IMR-90 (cell line): ENCODE results near the gene BRPF3. TPM values are rescaled to one million over a fixed set of nuclear protein-coding genes. Genes with fewer than 3 reads are reported as not detected.
A peak's percentile ranks its signal among the peaks of the same experiment; 100 is the strongest.

Experiments used
- ATAC-seq: fragments of 200-7000 bp; cut with Tn5 transposase; 2 replicates; pipeline ENCODE4 v1.9.1; 2020; ENCODE audit warnings: low read depth, mild to moderate bottlenecking, moderate library complexity
- BruUV-seq: library from RNA; stranded (reverse); fragments of 400-500 nt; replicated peaks from 2 replicates; lab custom pipeline; 2021; lab: Mats Ljungman, UMichigan
- CTCF ChIA-PET: fragments of 300-600 bp; formaldehyde crosslinking; extraction: SDS; loops from one replicate; lab custom pipeline; 2021; ENCODE audit warnings: antibody characterized with exemption; lab: Yijun Ruan, JAX
- POLR2A ChIA-PET: fragments of 300-600 bp; sonication (Branson Sonifier 250); formaldehyde crosslinking; loops from one replicate; lab custom pipeline; 2022; ENCODE audit warnings: antibody characterized with exemption; ENCODE audit not compliant: unreplicated experiment; lab: Charles Lee
- DNase-seq: peaks from one replicate; pipeline ENCODE4 v3.0.0; 2013
- H2AFZ ChIP-seq: replicated peaks from 2 replicates; pipeline ENCODE3; 2013; ENCODE audit warnings: low read length, mild to moderate bottlenecking; ENCODE audit not compliant: poor library complexity
- H2AK5ac ChIP-seq: 2 replicates; pipeline ENCODE4 v1.6.1; 2013; ENCODE audit warnings: low read depth, low read length, inconsistent platforms
- H2AK9ac ChIP-seq: replicated peaks from 2 replicates; pipeline ENCODE3; 2013; ENCODE audit warnings: mild to moderate bottlenecking, low read depth, low read length, moderate library complexity; ENCODE audit not compliant: poor library complexity
- H2BK120ac ChIP-seq: 2 replicates; pipeline ENCODE4 v1.6.1; 2013; ENCODE audit warnings: low read depth, low read length, inconsistent platforms
- H2BK15ac ChIP-seq: 3 replicates; pipeline ENCODE4 v1.6.1; 2013; ENCODE audit warnings: low read depth, low read length, inconsistent platforms
- H2BK20ac ChIP-seq: 2 replicates; pipeline ENCODE4 v1.6.1; 2013; ENCODE audit warnings: low read depth, mild to moderate bottlenecking, inconsistent platforms, low read length, moderate library complexity
- H2BK5ac ChIP-seq: 2 replicates; pipeline ENCODE4 v1.6.1; 2013; ENCODE audit warnings: mild to moderate bottlenecking, low read depth, low read length, inconsistent platforms; ENCODE audit not compliant: poor library complexity, severe bottlenecking
- H3K14ac ChIP-seq: replicated peaks from 2 replicates; pipeline ENCODE4 v1.6.1; 2013; ENCODE audit warnings: low read depth, low read length, inconsistent platforms
- H3K18ac ChIP-seq: 2 replicates; pipeline ENCODE4 v1.6.1; 2013; ENCODE audit warnings: low read depth, low read length, control low read depth
- H3K23ac ChIP-seq: 2 replicates; pipeline ENCODE4 v1.6.1; 2013; ENCODE audit warnings: low read depth, low read length, inconsistent platforms
- H3K27ac ChIP-seq: 2 replicates; pipeline ENCODE4 v1.5.1; 2013; ENCODE audit warnings: mild to moderate bottlenecking, control low read depth, low read length; ENCODE audit not compliant: insufficient read depth
- H3K27me3 ChIP-seq: 2 replicates; pipeline ENCODE4 v1.6.1; 2013; ENCODE audit warnings: low read length; ENCODE audit not compliant: control insufficient read depth, insufficient read depth
- H3K36me3 ChIP-seq: 2 replicates; pipeline ENCODE4 v1.6.1; 2013; ENCODE audit warnings: low read length, mixed read lengths; ENCODE audit not compliant: control insufficient read depth, insufficient read depth
- H3K4ac ChIP-seq: 2 replicates; pipeline ENCODE4 v1.6.1; 2013; ENCODE audit warnings: low read depth, low read length, inconsistent platforms
- H3K4me1 ChIP-seq: 2 replicates; pipeline ENCODE4 v1.6.1; 2013; ENCODE audit warnings: low read length, mixed read lengths; ENCODE audit not compliant: control insufficient read depth, insufficient read depth
- H3K4me2 ChIP-seq: 2 replicates; pipeline ENCODE4 v1.6.1; 2013; ENCODE audit warnings: low read depth, mild to moderate bottlenecking, control low read depth, low read length, moderate library complexity
- H3K4me3 ChIP-seq: 2 replicates; pipeline ENCODE4 v1.5.1; 2013; ENCODE audit warnings: low read depth, mild to moderate bottlenecking, control low read depth, low read length, moderate library complexity; ENCODE audit not compliant: insufficient read depth
- H3K56ac ChIP-seq: 2 replicates; pipeline ENCODE4 v1.6.1; 2013; ENCODE audit warnings: low read length, inconsistent platforms; ENCODE audit not compliant: insufficient read depth; ENCODE audit errors: extremely low read depth
- H3K79me1 ChIP-seq, 2 experiments: 2 replicates each; pipeline ENCODE4 v1.6.1; 2013; ENCODE audit warnings: low read length in 2 of 2, inconsistent platforms in 1 of 2, low read depth in 1 of 2
- H3K9ac ChIP-seq: 2 replicates; pipeline ENCODE4 v1.6.1; 2013; ENCODE audit warnings: low read depth, low read length, control low read depth
- H3K9me1 ChIP-seq: 2 replicates; pipeline ENCODE4 v1.6.1; 2013; ENCODE audit warnings: low read length, inconsistent platforms; ENCODE audit not compliant: insufficient read depth
- H3K9me3 ChIP-seq: 2 replicates; pipeline ENCODE4 v1.6.1; 2013; ENCODE audit warnings: low read length; ENCODE audit not compliant: control insufficient read depth, insufficient read depth
- H4K20me1 ChIP-seq: 2 replicates; pipeline ENCODE4 v1.6.1; 2013; ENCODE audit warnings: low read length, inconsistent platforms; ENCODE audit not compliant: insufficient read depth
- H4K5ac ChIP-seq: 2 replicates; pipeline ENCODE4 v1.6.1; 2013; ENCODE audit warnings: mild to moderate bottlenecking, low read depth, low read length, control low read depth
- H4K8ac ChIP-seq, 2 experiments: 2 replicates each; pipeline ENCODE4 v1.6.1; 2013; ENCODE audit warnings: low read depth in 2 of 2, low read length in 2 of 2, control low read depth in 1 of 2, inconsistent platforms in 1 of 2
- H4K91ac ChIP-seq: 2 replicates; pipeline ENCODE4 v1.6.1; 2013; ENCODE audit warnings: low read depth, low read length, inconsistent platforms; ENCODE audit not compliant: insufficient read depth
- ELK1 ChIP-seq: fragments of 150-350 bp; IDR thresholded peaks from 2 replicates; pipeline ENCODE4 v1.6.1; 2016; ENCODE audit warnings: low read depth, mild to moderate bottlenecking, low read length, moderate library complexity, borderline replicate concordance
- MAFK ChIP-seq: IDR thresholded peaks from 2 replicates; pipeline ENCODE4 v1.6.1; 2012; ENCODE audit warnings: low read depth, low read length, improper control_type of control experiment
- NFE2L2 ChIP-seq: fragments of 150-350 bp; IDR thresholded peaks from 2 replicates; pipeline ENCODE4 v1.6.1; 2016; ENCODE audit warnings: low read depth, mild to moderate bottlenecking, low read length
- POLR2A ChIP-seq: IDR thresholded peaks from 2 replicates; pipeline ENCODE4 v1.6.1; 2012; ENCODE audit warnings: mild to moderate bottlenecking, low read depth, low read length
- RFX5 ChIP-seq: IDR thresholded peaks from 2 replicates; pipeline ENCODE4 v1.8.0; 2012; ENCODE audit warnings: low read depth, mild to moderate bottlenecking, low read length, moderate library complexity
- WGBS, 2 experiments: methylation state at CpG; one replicate each; pipeline versions ENCODE4 v1.1.5 to v1.1.7; 2013; ENCODE audit warnings: missing lambda C conversion rate in 2 of 2; ENCODE audit not compliant: insufficient read length in 1 of 2; ENCODE audit errors: extremely low coverage in 2 of 2; 5-methylcytosine and 5-hydroxymethylcytosine counted together
- dilution Hi-C: fragments of 300-500 bp; cut with HindIII; formaldehyde crosslinking; loops from one replicate; pipeline ENCODE4 v1.14.3; 2018; ENCODE audit warnings: low sequenced_read_pairs; ENCODE audit not compliant: unreplicated experiment
- in situ Hi-C: fragments of 300-500 bp; cut with MboI; formaldehyde crosslinking; loops from 3 replicates; pipeline ENCODE4 v1.14.3; 2019; ENCODE audit warnings: low sequenced_read_pairs, inconsistent platforms, mixed read lengths
- intact Hi-C: fragments of 100-400 bp; cut with micrococcal nuclease; formaldehyde crosslinking; loops from 2 replicates; pipeline ENCODE4 v1.10.0; 2022
- polyA plus RNA-seq, 3 experiments: library from polyadenylated mRNA; depleted of rRNA; stranded (reverse); fragments of >200 nt; gene quantifications; 2 replicates each; pipeline ENCODE4 v1.2.3, GENCODE V29; 2012; ENCODE audit warnings: low replicate concordance in 1 of 3
- total RNA-seq: library from RNA; depleted of rRNA; stranded (reverse); fragments of >200 nt; gene quantifications from 2 replicates; pipeline ENCODE4 v1.2.3, GENCODE V29; 2012

BRPF3 gene
- total and polyA plus RNA-seq, 2 of the 4 experiments (the other 2 are of a cell fraction) = 10.2 to 17.2 TPM

GRCh38 chr6:36160147-36160760, 36.3 kb upstream of the BRPF3 start:
- Histone ChIP-seq H3K4me3 (no peak overlapping the region), H4K5ac (no peak overlapping the region), H3K36me3 (no peaks in the 10 kb centered on the region), H4K20me1 (no peaks in the 10 kb centered on the region), H2BK120ac (no peak overlapping the region), H2BK5ac (no peak overlapping the region), H3K27me3 (peaks cover 3% of the 10 kb centered on the region), H2AK9ac (no peak overlapping the region), H3K18ac (no peak overlapping the region), H3K4me1 (no peaks in the 10 kb centered on the region), H2BK20ac (no peak overlapping the region), H2AFZ (no peak overlapping the region), H4K8ac (no peak overlapping the region), H3K9me1 (no peaks in the 10 kb centered on the region), H3K4me2 (no peak overlapping the region), H3K79me1 (no peaks in the 10 kb centered on the region), H3K14ac (no peak overlapping the region), H2AK5ac (no peak overlapping the region), H3K4ac (no peak overlapping the region), H3K56ac (no peak overlapping the region), H3K9me3 (peaks cover 4% of the 10 kb centered on the region; the same call in 1 of the 2 replicates), H3K9ac (no peak overlapping the region), H2BK15ac (no peak overlapping the region), H4K91ac (no peak overlapping the region), H3K23ac (no peak overlapping the region), H3K27ac (no peak overlapping the region)
- BruUV-seq = no TSS peak
- ChIA-PET POLR2A (no interaction called here), CTCF (interaction anchor here (0.6 kb wide), 1 partner anchor 56 kb away, joined by 3 read pairs; no protein-coding TSS in a partner anchor)
- no peak for TF ChIP-seq NFE2L2
- TF ChIP-seq RFX5 = no peak
- no peak for TF ChIP-seq ELK1
- no peak for TF ChIP-seq POLR2A
- TF ChIP-seq MAFK = no peak
- dilution Hi-C loops = no loop called here
- in situ Hi-C loops = no loop called here
- WGBS, 2 experiments = no CpG with 5 or more reads among the region's 4 CpGs
- intact Hi-C loops = no loop called here
- peak; percentile 36 for DNase-seq
- peak; percentile 44 for ATAC-seq
